Right kidney (tissue), 1 donor: ENCODE data around the gene EIF4G3.
"Not testable (repeated sequence)": the region's sequence is repeated elsewhere in the genome, so short reads cannot be mapped to it uniquely, and the experiment has no call there.

ENCODE experiments used
- DNase-seq: peaks from one replicate; pipeline ENCODE4 v3.0.0-alpha.2; 2016

Gene EIF4G3

GRCh38 chr1:21067551-21068227, 109.0 kb downstream of the EIF4G3 start:
- no peak for DNase-seq

DNA sequence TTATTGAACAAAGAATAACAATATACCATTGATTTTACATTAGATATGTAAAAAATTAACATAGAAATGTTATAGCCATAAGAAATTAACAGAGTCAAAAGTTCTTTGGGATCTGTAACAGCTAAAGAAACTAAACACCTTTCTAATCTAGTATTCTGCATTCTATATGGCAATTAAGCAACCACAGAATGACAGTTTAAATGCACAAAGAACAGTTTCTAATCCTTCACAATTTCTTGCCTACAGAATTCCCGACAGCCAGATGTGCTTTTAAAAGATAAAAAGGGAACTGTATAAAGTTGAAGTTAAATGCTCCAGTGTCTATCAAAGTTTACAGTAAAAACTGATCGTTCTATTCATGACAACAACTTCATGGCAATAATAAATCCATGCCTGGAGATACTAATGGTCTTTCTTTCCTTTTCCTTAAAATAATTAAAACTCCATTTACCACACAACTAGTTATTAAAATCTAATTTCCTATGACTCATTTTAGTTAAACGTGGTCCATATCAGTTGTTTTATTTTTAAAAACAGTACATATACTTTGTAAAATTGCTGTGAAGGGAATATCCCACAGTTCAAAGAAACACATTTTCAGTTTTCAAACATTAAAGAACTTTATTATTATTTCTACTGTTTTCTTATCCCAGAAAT, 110.2 kb downstream of the EIF4G3 start:
- no peak for DNase-seq

DNA sequence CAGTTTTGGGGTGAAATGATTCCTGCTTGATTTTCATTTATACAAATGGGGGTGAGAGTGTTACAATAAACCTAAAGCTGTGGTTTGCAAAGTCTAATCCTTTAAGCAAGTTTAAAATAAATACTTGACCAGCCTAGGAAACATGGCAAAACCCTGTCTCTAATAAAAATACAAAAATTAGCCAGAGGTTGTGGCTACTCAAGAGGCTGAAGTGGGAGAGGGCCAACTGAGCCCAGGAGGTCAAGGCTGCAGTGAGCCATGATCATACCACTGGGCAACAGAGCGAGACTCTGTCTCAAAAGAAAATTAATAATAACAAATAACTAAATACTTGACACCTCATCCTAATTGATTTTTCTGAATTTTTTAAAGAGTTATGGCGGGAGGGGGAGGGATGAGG, 110.8 kb downstream of the EIF4G3 start:
- no peak for DNase-seq

- no peak for DNase-seq
Measured at GRCh38 chr1:21064057-21064456, 112.6 kb downstream of the EIF4G3 start.

GRCh38 chr1:21060523-21060922, 116.2 kb downstream of the EIF4G3 start:
- DNase-seq = no peak

GRCh38 chr1:21059021-21059420, 117.7 kb downstream of the EIF4G3 start:
- DNase-seq = no peak

DNA sequence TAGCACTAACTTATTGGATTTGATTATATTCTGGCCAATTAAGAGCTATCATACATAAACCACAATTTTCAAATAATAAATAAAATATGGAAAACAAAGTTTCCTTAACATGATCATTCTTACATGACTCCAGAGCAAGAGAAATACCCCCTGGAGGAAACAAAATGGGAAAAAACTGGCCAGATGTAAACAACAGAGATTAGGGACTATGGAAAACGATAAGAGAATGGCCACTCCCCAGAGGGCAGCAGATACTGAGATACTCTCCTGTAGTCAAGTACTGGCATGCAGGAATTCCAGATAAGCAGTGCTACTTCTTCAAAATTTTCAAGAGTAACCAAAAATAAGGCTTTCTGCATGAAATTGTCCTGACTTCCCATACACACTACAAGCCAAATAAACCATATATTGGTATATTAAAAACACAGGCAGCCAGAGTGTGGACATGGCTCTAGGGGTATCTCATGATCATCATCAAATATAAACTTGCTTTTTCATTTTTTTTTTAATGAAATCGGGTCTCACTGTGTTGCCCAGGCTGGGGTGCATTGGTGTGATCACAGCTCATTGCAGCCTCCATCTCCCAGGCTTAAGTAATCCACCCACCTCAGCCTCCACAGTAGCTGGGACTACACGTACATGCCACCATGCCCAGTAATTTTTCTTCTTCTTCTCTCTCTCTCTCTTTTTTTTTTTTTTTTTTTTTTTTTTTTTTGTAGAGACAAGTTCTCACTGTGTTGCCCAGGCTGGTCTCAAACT, 118.5 kb downstream of the EIF4G3 start:
- DNase-seq = no peak

DNA sequence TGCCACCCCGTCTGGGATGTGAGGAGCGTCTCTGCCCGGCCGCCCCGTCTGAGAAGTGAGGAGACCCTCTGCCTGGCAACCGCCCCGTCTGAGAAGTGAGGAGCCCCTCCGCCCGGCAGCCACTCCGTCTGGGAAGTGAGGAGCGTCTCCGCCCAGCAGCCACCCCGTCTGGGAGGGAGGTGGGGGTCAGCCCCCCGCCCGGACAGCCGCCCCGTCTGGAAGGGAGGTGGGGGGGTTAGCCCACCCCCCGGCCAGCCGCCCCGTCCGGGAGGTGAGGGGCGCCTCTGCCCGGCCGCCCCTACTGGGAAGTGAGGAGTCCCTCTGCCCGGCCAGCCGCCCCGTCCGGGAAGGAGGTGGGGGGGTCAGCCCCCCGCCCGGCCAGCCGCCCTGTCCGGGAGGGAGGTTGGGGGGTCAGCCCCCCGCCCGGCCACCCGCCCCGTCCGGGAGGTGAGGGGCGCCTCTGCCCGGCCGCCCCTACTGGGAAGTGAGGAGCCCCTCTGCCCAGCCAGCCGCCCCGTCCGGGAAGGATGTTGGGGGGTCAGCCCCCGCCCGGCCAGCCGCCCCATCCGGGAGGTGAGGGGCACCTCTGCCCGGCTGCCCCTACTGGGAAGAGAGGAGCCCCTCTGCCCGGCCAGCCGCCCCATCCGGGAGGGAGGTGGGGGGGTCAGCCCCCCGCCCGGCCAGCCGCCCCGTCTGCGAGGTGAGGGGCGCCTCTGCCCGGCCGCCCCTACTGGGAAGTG, 123.3 kb downstream of the EIF4G3 start:
- not testable (repeated sequence) for DNase-seq

- DNase-seq = no peak
Measured at GRCh38 chr1:21052034-21052433, 124.7 kb downstream of the EIF4G3 start.

DNA sequence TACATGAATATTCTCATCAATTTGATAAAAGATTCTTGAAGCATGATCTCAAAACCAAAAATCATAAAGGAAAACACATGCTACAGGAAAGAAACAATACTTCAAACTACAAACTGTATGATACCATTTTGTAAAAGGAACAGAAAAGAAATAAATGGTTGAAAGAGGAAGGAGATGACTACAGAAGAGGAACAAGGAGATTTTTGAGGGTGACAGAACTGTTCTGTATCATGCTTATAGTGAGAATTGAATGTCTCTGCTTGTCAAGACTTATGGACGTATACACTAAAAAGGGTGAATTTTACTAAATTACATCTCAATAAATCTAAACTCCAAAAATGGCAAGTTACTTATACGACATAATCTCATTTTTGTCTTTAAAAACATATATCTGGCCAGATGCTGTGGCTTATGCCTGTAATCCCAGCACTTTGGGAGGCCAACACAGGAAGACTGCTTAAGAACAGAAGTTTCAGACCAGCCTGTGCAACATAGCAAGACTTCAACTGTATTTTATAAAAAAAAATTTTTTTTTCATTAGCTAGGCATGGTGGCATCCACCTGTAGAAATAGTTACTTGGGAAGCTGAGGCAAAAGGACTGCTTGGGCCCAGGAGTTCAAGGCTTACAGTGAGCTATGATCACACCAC, 125.4 kb downstream of the EIF4G3 start:
- no peak for DNase-seq

DNA sequence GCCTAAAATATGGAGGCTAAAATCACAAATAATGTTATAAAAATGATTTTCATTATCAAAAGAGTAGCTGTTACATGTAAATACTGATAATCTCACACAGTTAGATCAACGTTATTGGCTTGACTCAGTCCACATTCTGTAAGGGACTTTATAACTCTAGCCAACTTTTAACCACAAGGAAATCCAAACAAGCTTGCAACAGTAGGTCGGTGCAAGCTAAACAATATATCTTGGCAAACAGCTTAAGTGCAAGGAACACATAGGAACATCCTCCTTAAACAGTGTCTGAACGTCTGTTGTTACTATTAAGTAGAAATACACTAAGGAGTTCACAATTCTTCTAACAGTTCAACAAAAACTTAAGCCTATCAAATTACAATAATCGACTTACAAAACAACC, 126.7 kb downstream of the EIF4G3 start:
- DNase-seq = no peak

GRCh38 chr1:21048462-21048861, 128.2 kb downstream of the EIF4G3 start:
- no peak for DNase-seq

DNA sequence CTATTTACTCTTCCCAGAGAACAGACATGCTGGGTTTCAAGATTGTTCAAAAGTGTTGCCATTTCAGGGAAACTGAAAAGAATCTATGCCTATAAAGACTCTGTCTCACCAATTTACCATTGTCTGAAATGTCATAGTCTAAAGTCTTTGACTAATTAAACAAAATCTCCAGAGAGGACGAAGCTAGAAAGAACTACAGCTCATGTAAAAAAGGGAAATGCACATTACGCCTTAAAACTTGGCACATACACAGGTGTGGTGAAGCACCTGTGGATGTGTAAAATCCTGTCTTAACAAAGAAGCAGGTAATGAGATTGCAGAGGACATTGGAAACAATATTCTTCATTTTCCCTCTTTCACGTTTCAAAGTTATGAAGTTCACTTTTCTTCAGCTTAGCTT, 130.6 kb downstream of the EIF4G3 start:
- no peak for DNase-seq

DNA sequence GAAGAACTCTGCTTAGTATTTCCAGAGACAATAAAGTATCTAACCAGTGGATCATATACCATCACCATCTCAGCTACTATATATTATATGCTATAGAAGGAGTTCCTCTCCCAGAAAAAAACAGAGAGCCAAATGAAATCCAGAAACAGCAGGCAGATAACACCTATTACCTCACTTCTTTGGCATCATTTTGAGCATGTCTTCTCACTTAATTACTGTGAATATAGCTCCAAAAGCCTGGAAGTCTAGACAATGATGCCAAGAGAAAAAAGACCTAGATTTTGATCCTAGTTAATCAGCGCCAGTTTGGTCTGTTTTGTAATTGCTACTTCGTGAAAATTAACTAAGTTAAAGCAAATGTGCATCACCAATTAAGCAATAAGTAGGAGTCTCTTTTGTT, 131.3 kb downstream of the EIF4G3 start:
- no peak for DNase-seq

GRCh38 chr1:21042929-21043605, 133.6 kb downstream of the EIF4G3 start:
- no peak for DNase-seq

GRCh38 chr1:21041541-21041940, 135.2 kb downstream of the EIF4G3 start:
- DNase-seq = no peak

- DNase-seq = no peak
Measured at GRCh38 chr1:21037091-21037490, 139.6 kb downstream of the EIF4G3 start.

- DNase-seq = no peak
Measured at GRCh38 chr1:21035794-21036193, 140.9 kb downstream of the EIF4G3 start.

DNA sequence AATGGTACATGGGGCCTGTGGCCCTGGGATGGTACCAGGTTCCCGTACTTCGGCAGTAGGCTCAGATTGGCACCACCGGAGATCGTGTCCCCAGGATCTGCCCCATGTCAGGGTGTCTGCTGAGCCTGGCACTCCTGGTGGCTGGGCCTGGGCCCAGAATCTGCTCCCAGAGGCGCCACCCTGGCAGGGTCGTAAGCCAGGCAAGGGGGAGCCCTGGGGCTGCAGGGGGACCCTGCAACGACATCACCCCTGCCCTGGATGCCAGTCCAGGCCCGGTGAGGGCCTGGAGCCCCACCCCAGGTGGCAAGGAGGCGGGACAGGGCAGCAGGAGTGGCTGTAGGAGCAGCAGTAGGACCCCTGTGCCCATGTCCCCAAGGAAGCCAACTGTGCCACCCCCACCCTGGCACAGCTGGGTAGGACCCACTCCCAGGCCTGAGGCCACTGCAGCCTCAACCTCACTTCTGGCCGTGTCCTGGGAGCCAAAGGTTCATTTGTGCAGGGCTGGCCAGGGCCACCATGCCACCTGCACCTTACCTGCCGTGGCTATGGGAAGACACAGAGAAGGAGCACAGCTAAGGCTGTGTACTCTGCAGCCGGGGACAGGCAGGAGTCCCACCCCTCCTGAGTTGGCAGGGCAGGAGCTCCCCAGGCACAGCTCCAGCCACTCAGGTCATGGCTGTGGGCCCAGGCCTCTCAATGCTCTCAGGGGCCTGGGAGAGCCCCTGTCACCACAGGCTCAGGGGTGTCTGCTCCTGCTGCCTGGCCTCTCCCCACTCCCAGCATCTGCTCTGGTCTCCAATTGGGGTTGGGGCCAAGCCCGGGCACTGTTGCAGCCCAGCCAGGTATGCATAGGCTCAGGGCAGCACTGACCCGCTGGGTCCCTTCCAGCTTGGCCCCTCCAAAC, 141.7 kb downstream of the EIF4G3 start:
- DNase-seq = no peak

GRCh38 chr1:21032741-21033140, 144.0 kb downstream of the EIF4G3 start:
- no peak for DNase-seq

GRCh38 chr1:21030181-21030580, 146.5 kb downstream of the EIF4G3 start:
- no peak for DNase-seq
